Measurements from ENCODE around the gene MYPN. TPM values are rescaled to one million over a fixed set of nuclear protein-coding genes. Genes with fewer than 3 reads are reported as not detected.

Gene MYPN
- total RNA-seq, 1 experiment from 2014 or later = not detected

DNA sequence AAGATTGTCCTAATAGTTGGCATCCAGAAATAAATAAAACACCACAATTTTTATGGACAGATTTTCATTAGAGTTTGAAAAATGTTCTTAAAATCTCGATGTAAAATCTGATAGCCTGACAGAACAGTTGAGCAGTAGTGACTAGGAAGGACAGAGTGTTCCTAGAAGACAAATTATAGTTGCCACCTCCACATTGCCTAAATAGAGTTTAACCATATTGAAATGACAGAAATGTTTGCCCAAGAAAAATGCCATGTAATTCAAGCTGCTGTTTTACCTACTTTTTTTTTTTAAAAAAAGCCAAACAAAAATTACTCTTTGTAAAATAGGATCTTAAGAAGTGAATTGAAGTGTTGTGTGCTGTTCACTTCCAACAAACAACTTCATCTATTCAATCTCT, 25.3 kb upstream of the MYPN start:
- no peak overlapping the region for H2BK20ac ChIP-seq (ENCODE audit: low read depth, low read length, poor library complexity, severe bottlenecking)
- H4K5ac ChIP-seq (ENCODE audit: insufficient read length, low read depth, low read length) = no peak overlapping the region
- no peak for DNase-seq
- no peak overlapping the region for H3K4me2 ChIP-seq (ENCODE audit: insufficient read depth, insufficient read length, low read length)
- no peak overlapping the region for H2BK12ac ChIP-seq (ENCODE audit: insufficient read length, low read depth, low read length)
- Mint-ChIP-seq H3K27me3 (ENCODE audit: low read depth) (no peaks in the 10 kb centered on the region), H3K4me1 (peaks cover 31% of the 10 kb centered on the region in 2 experiments), H3K4me3 (no peak overlapping the region), H3K36me3 (ENCODE audit: insufficient read depth in 1 of 3, low read depth in 3 of 3) (no peaks in the 10 kb centered on the region), H3K9me3 (no peaks in the 10 kb centered on the region), H3K27ac (no peak overlapping the region)
- no peaks in the 10 kb centered on the region for H3K79me2 ChIP-seq (ENCODE audit: insufficient read depth, low read length)
- H3K9me3 ChIP-seq (ENCODE audit: control insufficient read depth, low read depth, low read length) = no peaks in the 10 kb centered on the region
- no peak overlapping the region for H3K9ac ChIP-seq (ENCODE audit: extremely low read depth, insufficient read length, low read length)
- H3K79me1 ChIP-seq (ENCODE audit: insufficient read depth, low read depth, low read length, poor library complexity, severe bottlenecking) = no peaks in the 10 kb centered on the region
- no CpG with 5 or more reads among the region's 1 CpG for WGBS (ENCODE audit: extremely low coverage, insufficient read length, low lambda C conversion rate)
- H3K23ac ChIP-seq (ENCODE audit: insufficient read length, low read depth, low read length) = no peak overlapping the region
- H2BK120ac ChIP-seq (ENCODE audit: low read depth, low read length, poor library complexity, severe bottlenecking) = no peak overlapping the region
- TF ChIP-seq, protein P1, sequence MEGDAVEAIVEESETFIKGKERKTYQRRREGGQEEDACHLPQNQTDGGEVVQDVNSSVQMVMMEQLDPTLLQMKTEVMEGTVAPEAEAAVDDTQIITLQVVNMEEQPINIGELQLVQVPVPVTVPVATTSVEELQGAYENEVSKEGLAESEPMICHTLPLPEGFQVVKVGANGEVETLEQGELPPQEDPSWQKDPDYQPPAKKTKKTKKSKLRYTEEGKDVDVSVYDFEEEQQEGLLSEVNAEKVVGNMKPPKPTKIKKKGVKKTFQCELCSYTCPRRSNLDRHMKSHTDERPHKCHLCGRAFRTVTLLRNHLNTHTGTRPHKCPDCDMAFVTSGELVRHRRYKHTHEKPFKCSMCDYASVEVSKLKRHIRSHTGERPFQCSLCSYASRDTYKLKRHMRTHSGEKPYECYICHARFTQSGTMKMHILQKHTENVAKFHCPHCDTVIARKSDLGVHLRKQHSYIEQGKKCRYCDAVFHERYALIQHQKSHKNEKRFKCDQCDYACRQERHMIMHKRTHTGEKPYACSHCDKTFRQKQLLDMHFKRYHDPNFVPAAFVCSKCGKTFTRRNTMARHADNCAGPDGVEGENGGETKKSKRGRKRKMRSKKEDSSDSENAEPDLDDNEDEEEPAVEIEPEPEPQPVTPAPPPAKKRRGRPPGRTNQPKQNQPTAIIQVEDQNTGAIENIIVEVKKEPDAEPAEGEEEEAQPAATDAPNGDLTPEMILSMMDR (conservative IDR thresholded peaks at IDR 0.05) = no peak
- no peak overlapping the region for H3K14ac ChIP-seq (ENCODE audit: insufficient read depth, low read length)
- H3K4ac ChIP-seq (ENCODE audit: low read depth, low read length) = no peak overlapping the region
- no peaks in the 10 kb centered on the region for H4K20me1 ChIP-seq (ENCODE audit: control insufficient read depth, insufficient read depth, insufficient read length)
- H3K27me3 ChIP-seq (ENCODE audit: insufficient read depth, low read length) = no peaks in the 10 kb centered on the region
- H4K8ac ChIP-seq (replicated peaks; ENCODE audit: insufficient read length, low read depth, low read length) = no peak overlapping the region
- no peak overlapping the region for H3K27ac ChIP-seq (ENCODE audit: insufficient read length, low read depth, low read length)
- H2AFZ ChIP-seq (ENCODE audit: low read length) = no peak overlapping the region
- H2BK15ac ChIP-seq (ENCODE audit: low read depth, low read length) = no peak overlapping the region
- H3K23me2 ChIP-seq (ENCODE audit: insufficient read length, low read depth, low read length, poor library complexity, severe bottlenecking) = peaks cover 2% of the 10 kb centered on the region
- H4K91ac ChIP-seq (ENCODE audit: insufficient read length, low read depth, low read length) = no peak overlapping the region
- H3K56ac ChIP-seq (ENCODE audit: insufficient read length, low read depth, low read length) = no peak overlapping the region
- H2AK5ac ChIP-seq (ENCODE audit: insufficient read length, low read length) = no peak overlapping the region
- H3K18ac ChIP-seq (ENCODE audit: insufficient read length, low read depth, low read length) = no peak overlapping the region
- no peak overlapping the region for H3T11ph ChIP-seq (ENCODE audit: low read length)
- no peak overlapping the region for H2BK5ac ChIP-seq (ENCODE audit: insufficient read length, low read length)
- H3K4me1 ChIP-seq (ENCODE audit: insufficient read depth, low read length) = peaks cover 3% of the 10 kb centered on the region; the same call in 1 of the 2 replicates

Data from H9 (cell line).